HEK293T (cell line): Measurements from ENCODE around the gene PXDC1.

ENCODE experiments used
- ARNT ChIP-seq: fragments of 450-650 bp; IDR thresholded peaks from 2 replicates; pipeline ENCODE4 v1.6.1; 2017; ENCODE audit warnings: mild to moderate bottlenecking
- BHLHE40 ChIP-seq: fragments of 450-650 bp; IDR thresholded peaks from 2 replicates; pipeline ENCODE4 v1.6.1; 2016; ENCODE audit warnings: mild to moderate bottlenecking, moderate library complexity, borderline replicate concordance
- FOXA1 ChIP-seq: fragments of 450-650 bp; IDR thresholded peaks from 2 replicates; pipeline ENCODE4 v1.6.1; 2016; ENCODE audit warnings: mild to moderate bottlenecking
- FOXM1 ChIP-seq: fragments of 450-650 bp; IDR thresholded peaks from 2 replicates; pipeline ENCODE4 v1.6.1; 2017; ENCODE audit warnings: mild to moderate bottlenecking, borderline replicate concordance
- HDGF ChIP-seq: fragments of 450-650 bp; IDR thresholded peaks from 2 replicates; pipeline ENCODE4 v1.6.1; 2017; ENCODE audit warnings: antibody characterized with exemption, borderline replicate concordance
- L3MBTL2 ChIP-seq: fragments of 450-650 bp; conservative IDR thresholded peaks from 2 replicates; pipeline ENCODE4 v1.6.1; 2016; ENCODE audit warnings: mild to moderate bottlenecking
- NFRKB ChIP-seq: fragments of 450-650 bp; IDR thresholded peaks from 2 replicates; pipeline ENCODE4 v1.6.1; 2016; ENCODE audit warnings: mild to moderate bottlenecking, moderate library complexity
- SP1 ChIP-seq: fragments of 450-650 bp; IDR thresholded peaks from 2 replicates; pipeline ENCODE4 v1.6.1; 2017
- TARDBP ChIP-seq: fragments of 450-650 bp; IDR thresholded peaks from 2 replicates; pipeline ENCODE4 v1.6.1; 2016

- no peak for TF ChIP-seq SP1
- TF ChIP-seq HDGF = no peak
- no peak for TF ChIP-seq FOXA1
- TF ChIP-seq FOXM1 = no peak
- TF ChIP-seq BHLHE40 = no peak
- TF ChIP-seq ARNT = no peak
- no peak for TF ChIP-seq L3MBTL2
- TF ChIP-seq NFRKB = no peak
- TF ChIP-seq TARDBP = no peak
These were observed 46.8 kb upstream of the PXDC1 start for GRCh38 chr6:3798055-3798919.
